Osteocyte (in vitro differentiated cells): ENCODE measurements around the gene PAM16. TPM values are rescaled to one million over a fixed set of nuclear protein-coding genes. Genes with fewer than 3 reads are reported as not detected.
A peak's percentile ranks its signal among the peaks of the same experiment; 100 is the strongest.

Experiments used
- DNase-seq: peaks from one replicate; pipeline ENCODE4 v3.0.0; 2021; ENCODE audit warnings: mixed read lengths; ENCODE audit not compliant: unreplicated experiment; ENCODE audit errors: extremely low spot score
- H3K27ac Mint-ChIP-seq: one replicate; pipeline ENCODE4 v1.8.0; 2021; ENCODE audit warnings: mild to moderate bottlenecking, mixed read lengths; ENCODE audit not compliant: unreplicated experiment
- H3K27me3 Mint-ChIP-seq: one replicate; pipeline ENCODE4 v1.8.0; 2021; ENCODE audit warnings: mixed read lengths; ENCODE audit not compliant: unreplicated experiment
- H3K36me3 Mint-ChIP-seq: one replicate; pipeline ENCODE4 v1.8.0; 2021; ENCODE audit warnings: mixed read lengths; ENCODE audit not compliant: unreplicated experiment
- H3K4me1 Mint-ChIP-seq: one replicate; pipeline ENCODE4 v1.8.0; 2021; ENCODE audit warnings: mixed read lengths; ENCODE audit not compliant: unreplicated experiment
- H3K4me3 Mint-ChIP-seq: one replicate; pipeline ENCODE4 v1.8.0; 2021; ENCODE audit warnings: mild to moderate bottlenecking, moderate library complexity, mixed read lengths; ENCODE audit not compliant: unreplicated experiment
- H3K9me3 Mint-ChIP-seq: one replicate; pipeline ENCODE4 v1.8.0; 2021; ENCODE audit warnings: mixed read lengths; ENCODE audit not compliant: unreplicated experiment
- CTCF ChIP-seq: fragments of 200-600 bp; sonication (generic); IDR thresholded peaks from 2 replicates; pipeline ENCODE4 v1.5.0; 2021; ENCODE audit warnings: antibody characterized with exemption, mild to moderate bottlenecking, moderate library complexity
- total RNA-seq: library from RNA; stranded (reverse); gene quantifications from 2 replicates; pipeline ENCODE4 v1.2.1, GENCODE V29; 2021

PAM16 gene
- total RNA-seq, 1 donor from 2014 or later: 21.0 TPM

- H3K27ac Mint-ChIP-seq: peak overlapping the region; percentile 67
These were observed 8.0 kb downstream of the PAM16 start for GRCh38 chr16:4342866-4343744.

GRCh38 chr16:4341250-4341649 is 9.9 kb downstream of the PAM16 start:
- no peak for TF ChIP-seq CTCF
- Mint-ChIP-seq H3K4me1 (peaks cover 14% of the 10 kb centered on the region), H3K9me3 (no peaks in the 10 kb centered on the region), H3K27ac (no peak overlapping the region), H3K27me3 (no peaks in the 10 kb centered on the region), H3K4me3 (no peak overlapping the region), H3K36me3 (no peaks in the 10 kb centered on the region)
- DNase-seq: no peak

More at GRCh38 chr16:4342866-4343744, 8.0 kb downstream of the PAM16 start:
- DNase-seq: no peak
- no peaks in the 10 kb centered on the region for H3K27me3 Mint-ChIP-seq
- no peaks in the 10 kb centered on the region for H3K36me3 Mint-ChIP-seq
- H3K4me3 Mint-ChIP-seq: no peak overlapping the region
- TF ChIP-seq CTCF: no peak
- peaks cover 15% of the 10 kb centered on the region for H3K4me1 Mint-ChIP-seq
- H3K9me3 Mint-ChIP-seq: no peaks in the 10 kb centered on the region

DNA sequence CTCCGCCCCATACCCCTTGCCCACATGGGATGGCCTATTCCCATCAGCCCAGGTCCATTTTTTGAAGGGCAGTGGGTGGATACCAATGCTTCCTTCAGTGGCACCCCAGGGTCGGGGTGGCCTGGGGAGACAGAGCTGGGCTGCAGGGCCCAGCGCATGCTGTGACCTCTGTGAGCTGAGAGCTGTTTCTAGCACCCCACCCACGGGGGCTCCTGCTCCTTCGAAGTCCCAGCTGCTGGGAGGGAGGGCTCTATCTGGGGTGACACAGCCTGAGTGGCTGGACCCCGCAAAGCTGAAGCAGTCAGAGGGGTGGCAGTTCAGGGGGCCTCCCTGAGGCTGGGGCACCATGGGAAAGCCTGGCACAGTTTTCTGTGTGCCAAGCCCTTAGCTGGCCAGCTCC is 10.7 kb downstream of the PAM16 start:
- H3K4me3 Mint-ChIP-seq: no peak overlapping the region
- H3K27me3 Mint-ChIP-seq: no peaks in the 10 kb centered on the region
- peaks cover 3% of the 10 kb centered on the region for H3K36me3 Mint-ChIP-seq
- no peak for DNase-seq
- peaks cover 14% of the 10 kb centered on the region for H3K4me1 Mint-ChIP-seq
- no peak for TF ChIP-seq CTCF
- H3K27ac Mint-ChIP-seq: no peak overlapping the region
- no peaks in the 10 kb centered on the region for H3K9me3 Mint-ChIP-seq

GRCh38 chr16:4339909-4340308 is 11.2 kb downstream of the PAM16 start:
- H3K9me3 Mint-ChIP-seq: no peaks in the 10 kb centered on the region
- peaks cover 4% of the 10 kb centered on the region for H3K36me3 Mint-ChIP-seq
- H3K4me1 Mint-ChIP-seq: peaks cover 14% of the 10 kb centered on the region
- no peak overlapping the region for H3K4me3 Mint-ChIP-seq
- peak; percentile 90 for DNase-seq
- TF ChIP-seq CTCF: peak; percentile 27
- peak overlapping the region; percentile 73 for H3K27ac Mint-ChIP-seq
- H3K27me3 Mint-ChIP-seq: no peaks in the 10 kb centered on the region

DNA sequence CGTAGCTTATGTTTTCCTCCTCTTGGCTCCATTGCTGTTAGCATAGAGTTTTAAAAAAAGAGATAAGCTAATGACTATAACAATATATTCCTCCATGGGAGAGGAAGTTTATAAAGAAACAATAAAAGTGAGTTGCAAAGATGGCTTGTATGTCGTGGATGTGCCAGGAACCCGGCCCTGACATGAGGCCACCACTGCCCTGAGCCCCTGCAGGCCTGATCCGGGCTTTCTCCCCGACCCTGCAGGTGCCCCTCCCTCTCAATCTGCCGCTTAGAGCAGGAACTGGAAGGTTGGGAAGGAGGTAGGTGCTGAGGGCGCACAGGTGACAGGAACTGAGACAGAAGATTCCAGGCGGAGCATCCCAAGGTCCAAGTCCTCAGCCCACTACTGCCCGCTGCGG is 11.7 kb downstream of the PAM16 start:
- peaks cover 4% of the 10 kb centered on the region for H3K36me3 Mint-ChIP-seq
- H3K9me3 Mint-ChIP-seq: no peaks in the 10 kb centered on the region
- H3K27me3 Mint-ChIP-seq: no peaks in the 10 kb centered on the region
- TF ChIP-seq CTCF: no peak
- no peak for DNase-seq
- H3K4me3 Mint-ChIP-seq: no peak overlapping the region
- peaks cover 14% of the 10 kb centered on the region for H3K4me1 Mint-ChIP-seq
- peak overlapping the region; percentile 73 for H3K27ac Mint-ChIP-seq
